SK-N-MC (cell line): ENCODE results near the gene LRMDA.

Experiments
- DNase-seq: peaks from one replicate; pipeline ENCODE4 v3.0.0-alpha.2; 2011; ENCODE audit warnings: low read depth, low spot score
- H3K27ac ChIP-seq: fragments of 200-600 bp; sonication (generic); 2 replicates; pipeline ENCODE4 v1.5.1; 2016; ENCODE audit warnings: mixed run types
- H3K36me3 ChIP-seq: fragments of 200-600 bp; sonication (generic); 2 replicates; pipeline ENCODE4 v1.6.1; 2017; ENCODE audit warnings: antibody characterized with exemption, low read length, mixed read lengths; ENCODE audit not compliant: insufficient read depth
- H3K4me3 ChIP-seq: fragments of 200-600 bp; sonication (generic); 2 replicates; pipeline ENCODE4 v1.5.1; 2016
- H3K9ac ChIP-seq: fragments of 200-600 bp; sonication (generic); 2 replicates; pipeline ENCODE4 v1.8.0; 2017; ENCODE audit warnings: mixed run types, mixed read lengths; ENCODE audit not compliant: insufficient read length
- H3K9me3 ChIP-seq: fragments of 200-600 bp; sonication (generic); 2 replicates; pipeline ENCODE4 v1.6.1; 2017; ENCODE audit warnings: low read depth, mild to moderate bottlenecking, antibody characterized with exemption, low read length, moderate library complexity, mixed read lengths
- EZH2 ChIP-seq: fragments of 200-600 bp; sonication (generic); IDR thresholded peaks from one replicate; pipeline ENCODE4 v1.6.1; 2017; ENCODE audit warnings: antibody characterized with exemption
- FOXP2 ChIP-seq: optimal IDR thresholded peaks from 2 replicates; pipeline ENCODE3; 2011; ENCODE audit warnings: mild to moderate bottlenecking, moderate library complexity; ENCODE audit not compliant: insufficient read depth; ENCODE audit errors: extremely low read length, control extremely low read depth
- POLR2AphosphoS5 ChIP-seq: IDR thresholded peaks from 2 replicates; pipeline ENCODE4 v1.6.1; 2012; ENCODE audit warnings: mild to moderate bottlenecking, low read depth, low read length, borderline replicate concordance

LRMDA gene

DNA sequence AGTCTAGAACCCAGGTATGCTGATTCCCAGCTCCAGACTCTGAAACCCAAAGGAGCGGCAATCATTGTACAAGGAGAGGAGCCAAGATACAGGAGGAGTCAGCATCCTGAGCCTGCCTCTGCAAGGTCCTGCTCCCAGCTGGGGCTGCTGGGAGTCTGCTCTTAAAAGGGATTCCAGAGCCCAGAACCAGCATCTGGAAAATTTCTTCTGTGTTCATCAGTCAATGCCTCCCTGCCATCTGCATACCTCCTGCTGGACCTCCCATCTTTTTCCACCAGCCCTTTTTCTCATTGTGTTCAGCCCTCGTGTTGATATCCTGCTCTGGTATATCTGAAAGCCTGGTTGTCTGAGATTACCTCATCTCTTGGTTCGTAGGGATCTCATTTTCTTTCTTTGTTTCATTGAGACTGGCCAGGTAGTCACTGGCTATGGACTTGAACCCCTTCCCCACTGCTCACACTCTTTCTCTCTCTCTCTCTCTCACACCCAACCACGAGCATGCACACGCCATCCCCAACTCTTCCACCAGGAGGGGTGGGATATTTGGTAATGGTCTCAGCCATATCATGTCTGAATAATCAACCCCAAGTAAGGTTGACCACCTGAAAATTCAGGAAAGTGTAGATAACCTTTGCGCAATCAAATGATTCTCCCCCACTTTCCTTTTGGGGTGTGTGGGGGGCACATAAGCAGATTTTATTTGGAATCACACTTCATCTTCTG is 608.8 kb downstream of the LRMDA start:
- TF ChIP-seq FOXP2 (no peak), POLR2AphosphoS5 (no peak), EZH2 (no peak)
- Histone ChIP-seq H3K4me3 (no peak overlapping the region), H3K9ac (no peak overlapping the region), H3K27ac (no peak overlapping the region), H3K9me3 (no peaks in the 10 kb centered on the region), H3K36me3 (no peaks in the 10 kb centered on the region)
- no peak for DNase-seq

GRCh38 chr10:76040830-76041220 is 609.4 kb downstream of the LRMDA start:
- no peaks in the 10 kb centered on the region for H3K36me3 ChIP-seq
- no peaks in the 10 kb centered on the region for H3K9me3 ChIP-seq
- no peak overlapping the region for H3K9ac ChIP-seq
- H3K27ac ChIP-seq, result no peak overlapping the region
- no peak overlapping the region for H3K4me3 ChIP-seq
- no peak for DNase-seq
- TF ChIP-seq EZH2 (no peak), POLR2AphosphoS5 (no peak), FOXP2 (no peak)

GRCh38 chr10:76041551-76041950 is 610.1 kb downstream of the LRMDA start:
- Histone ChIP-seq H3K27ac (no peak overlapping the region), H3K9ac (no peak overlapping the region), H3K9me3 (no peaks in the 10 kb centered on the region), H3K36me3 (no peaks in the 10 kb centered on the region), H3K4me3 (no peak overlapping the region)
- DNase-seq, result no peak
- no peak for TF ChIP-seq FOXP2
- TF ChIP-seq EZH2, result no peak
- TF ChIP-seq POLR2AphosphoS5, result no peak

DNA sequence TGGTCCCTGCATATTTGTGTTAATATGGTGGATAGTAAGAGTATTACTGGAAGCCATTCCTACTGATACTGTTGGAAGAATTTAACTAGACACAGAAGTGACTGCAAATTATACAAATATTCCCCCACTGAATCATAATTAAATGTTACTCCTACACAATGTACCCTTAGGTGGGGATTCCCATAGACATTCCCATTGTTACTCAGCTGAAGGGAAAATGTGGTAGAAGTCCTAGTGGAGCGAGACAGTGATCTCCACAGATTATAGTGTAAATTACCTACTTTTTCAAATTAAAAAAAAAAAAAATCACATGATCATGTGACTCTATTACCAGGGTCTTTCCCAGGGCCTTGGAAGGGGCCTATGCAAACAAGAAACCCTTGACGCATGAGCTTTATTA is 611.8 kb downstream of the LRMDA start:
- Histone ChIP-seq H3K4me3 (no peak overlapping the region), H3K36me3 (no peaks in the 10 kb centered on the region), H3K9me3 (no peaks in the 10 kb centered on the region), H3K9ac (no peak overlapping the region), H3K27ac (no peak overlapping the region)
- TF ChIP-seq POLR2AphosphoS5, result no peak
- no peak for TF ChIP-seq EZH2
- TF ChIP-seq FOXP2, result no peak
- DNase-seq, result no peak

- no peak for DNase-seq
- no peak overlapping the region for H3K27ac ChIP-seq
- H3K9me3 ChIP-seq, result no peaks in the 10 kb centered on the region
- no peak for TF ChIP-seq EZH2
- no peak for TF ChIP-seq FOXP2
- no peak for TF ChIP-seq POLR2AphosphoS5
- no peak overlapping the region for H3K4me3 ChIP-seq
- H3K9ac ChIP-seq, result no peak overlapping the region
- no peaks in the 10 kb centered on the region for H3K36me3 ChIP-seq
These were observed 613.3 kb downstream of the LRMDA start for GRCh38 chr10:76044751-76045150.

- TF ChIP-seq FOXP2 (no peak), EZH2 (no peak)
- DNase-seq, result no peak
- Histone ChIP-seq H3K27ac (no peak overlapping the region), H3K9ac (no peak overlapping the region), H3K9me3 (no peaks in the 10 kb centered on the region), H3K36me3 (no peaks in the 10 kb centered on the region), H3K4me3 (no peak overlapping the region)
These were observed 613.8 kb downstream of the LRMDA start for GRCh38 chr10:76045174-76045573.

DNA sequence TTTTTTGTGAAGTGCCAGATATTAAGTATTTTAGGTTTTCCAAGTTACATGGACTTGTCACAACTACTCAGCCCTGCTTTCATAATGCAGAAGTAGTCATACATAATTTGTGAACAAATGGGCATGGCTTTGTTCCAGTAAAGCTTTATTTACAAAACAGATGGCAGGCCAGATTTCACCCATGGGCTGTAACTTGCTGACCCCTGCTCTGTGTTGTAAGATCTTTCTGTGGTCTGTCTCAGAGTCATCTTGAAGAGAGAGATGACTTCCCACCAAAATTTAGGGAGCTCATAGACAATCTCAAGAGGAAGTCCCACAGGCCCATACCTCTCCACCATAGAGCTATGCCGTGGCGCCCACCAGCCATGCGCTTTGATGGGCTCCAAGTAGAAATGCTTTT is 616.1 kb downstream of the LRMDA start:
- Histone ChIP-seq H3K4me3 (no peak overlapping the region), H3K36me3 (no peaks in the 10 kb centered on the region), H3K27ac (no peak overlapping the region), H3K9me3 (no peaks in the 10 kb centered on the region), H3K9ac (no peak overlapping the region)
- no peak for TF ChIP-seq FOXP2
- DNase-seq, result no peak

DNA sequence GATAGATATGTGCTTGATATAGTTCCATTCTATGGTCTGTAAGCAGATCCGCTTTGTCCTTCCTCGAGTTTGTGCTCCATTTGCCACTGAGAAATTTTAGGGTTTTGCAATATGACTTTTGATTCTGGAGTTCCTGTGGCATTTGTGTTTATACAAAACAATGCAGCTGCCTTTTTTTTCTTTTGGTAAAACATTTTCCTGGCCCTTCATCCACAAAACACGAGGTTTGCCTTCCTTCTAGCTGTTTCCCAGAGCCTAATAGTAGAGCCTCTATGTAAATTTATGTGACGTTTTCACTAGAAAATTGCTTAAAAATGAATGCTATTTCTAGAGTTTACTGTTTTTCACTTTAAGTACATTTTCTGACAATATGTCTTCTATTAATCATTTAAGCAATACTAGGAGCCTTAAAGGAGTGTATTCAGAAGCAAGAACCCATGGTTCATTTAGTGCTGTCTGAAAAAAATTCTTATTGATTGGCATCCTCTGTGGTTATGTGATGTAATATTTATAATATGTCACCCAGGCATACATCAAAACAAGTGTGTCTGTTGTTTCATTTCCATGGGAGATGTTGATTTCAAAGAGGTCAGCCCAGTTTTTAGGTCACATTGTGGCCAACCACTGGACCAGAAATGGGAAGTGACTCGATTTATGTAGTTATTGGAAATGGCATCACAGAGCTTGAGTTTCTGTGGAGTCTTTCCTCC is 618.3 kb downstream of the LRMDA start:
- no peak for DNase-seq
- TF ChIP-seq POLR2AphosphoS5 (no peak), FOXP2 (no peak), EZH2 (no peak)
- H3K9ac ChIP-seq, result no peak overlapping the region
- no peaks in the 10 kb centered on the region for H3K36me3 ChIP-seq
- H3K4me3 ChIP-seq, result no peak overlapping the region
- H3K27ac ChIP-seq, result no peak overlapping the region
- no peaks in the 10 kb centered on the region for H3K9me3 ChIP-seq

DNA sequence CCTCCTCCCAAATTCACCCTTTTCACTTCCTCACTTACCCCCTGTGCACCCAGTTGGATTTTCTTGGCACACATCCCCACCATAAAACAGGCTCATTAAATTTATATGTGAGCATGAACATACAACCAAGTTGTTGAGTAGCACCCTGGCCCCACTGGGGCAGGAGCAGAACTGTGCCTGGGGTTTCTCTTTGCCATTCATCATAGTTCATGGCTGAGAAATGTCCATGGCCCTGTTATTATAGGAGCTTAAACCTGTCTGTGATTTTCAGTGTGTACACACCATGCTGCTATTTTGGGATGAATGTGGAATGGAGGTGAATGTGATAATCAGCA is 618.8 kb downstream of the LRMDA start:
- Histone ChIP-seq H3K4me3 (no peak overlapping the region), H3K9ac (no peak overlapping the region), H3K9me3 (no peaks in the 10 kb centered on the region), H3K36me3 (no peaks in the 10 kb centered on the region), H3K27ac (no peak overlapping the region)
- DNase-seq, result no peak
- no peak for TF ChIP-seq EZH2
- no peak for TF ChIP-seq FOXP2
- no peak for TF ChIP-seq POLR2AphosphoS5
